Heart right ventricle (tissue), 16 donors: ENCODE measurements around the gene ZNF532. TPM values are rescaled to one million over a fixed set of nuclear protein-coding genes. Genes with fewer than 3 reads are reported as not detected.
A peak's percentile ranks its signal among the peaks of the same experiment; 100 is the strongest.

Experiments
- ATAC-seq, 8 donors: fragments of 200-7000 bp; cut with Tn5 transposase; one replicate each; pipeline ENCODE4 v1.9.1; 2020; ENCODE audit warnings: mild to moderate bottlenecking in 8 of 8, moderate library complexity in 8 of 8, moderate number of reproducible peaks in 1 of 8
- DNase-seq, 2 donors: peaks; one replicate each; pipeline ENCODE4 v3.0.0-alpha.2; 2020
- H3K27ac ChIP-seq, 10 donors: fragments of 200-600 bp; sonication (generic) in 2 of 10; one replicate each; pipeline versions ENCODE4 v1.5.0 to v1.8.0; 2020 to 2022; ENCODE audit warnings: mild to moderate bottlenecking in 3 of 10
- H3K27me3 ChIP-seq, 7 donors: fragments of 200-600 bp; one replicate each; pipeline ENCODE4 v1.8.0; 2021 to 2022; ENCODE audit warnings: mild to moderate bottlenecking in 2 of 7
- H3K36me3 ChIP-seq, 9 donors: fragments of 200-600 bp; sonication (generic) in 1 of 9; one replicate each; pipeline versions ENCODE4 v1.5.0 to v1.8.0; 2020 to 2022; ENCODE audit warnings: mild to moderate bottlenecking in 2 of 9
- H3K4me1 ChIP-seq, 9 donors: fragments of 200-600 bp; sonication (generic) in 1 of 9; one replicate each; pipeline versions ENCODE4 v1.5.0 to v1.8.0; 2020 to 2022; ENCODE audit warnings: mild to moderate bottlenecking in 4 of 9
- H3K4me3 ChIP-seq, 10 donors: fragments of 200-600 bp; sonication (generic) in 2 of 10; one replicate each; pipeline versions ENCODE4 v1.5.0 to v1.8.0; 2020 to 2022; ENCODE audit warnings: mild to moderate bottlenecking in 7 of 10, moderate library complexity in 2 of 10
- H3K9me3 ChIP-seq, 11 donors: fragments of 200-600 bp in 10 of 11; sonication (generic) in 2 of 11; one replicate each; pipeline versions ENCODE4 v1.5.0 to v1.8.0; 2013 to 2022; ENCODE audit warnings: mild to moderate bottlenecking in 2 of 11, control low read depth in 1 of 11, moderate library complexity in 1 of 11
- CTCF ChIP-seq, 9 donors: fragments of 200-600 bp; sonication (generic) in 2 of 9; IDR thresholded peaks; one replicate each; pipeline versions ENCODE4 v1.5.0 to v1.8.0; 2021 to 2022; ENCODE audit warnings: antibody characterized with exemption in 9 of 9, mild to moderate bottlenecking in 5 of 9, moderate library complexity in 1 of 9
- WGBS, 2 donors: extraction: QIAGEN DNeasy Blood & Tissue Kit; methylation state at CpG; one replicate each; pipeline ENCODE4 v1.1.7; 2013; ENCODE audit warnings: inconsistent platforms in 1 of 2; 5-methylcytosine and 5-hydroxymethylcytosine counted together
- intact Hi-C, 10 donors: fragments of 100-400 bp; cut with DNase I; formaldehyde crosslinking; loops; one replicate each; pipeline versions ENCODE4 v1.11.1 to v1.14.2; 2022
- polyA plus RNA-seq, 2 donors: library from polyadenylated mRNA; stranded (reverse); fragments of 200-250 nt; gene quantifications; one replicate each; pipeline ENCODE4 v1.2.3, GENCODE V29; 2013
- total RNA-seq, 10 donors: library from RNA; stranded (reverse); fragmentation: NEBNext Ultra II Directional in 3 of 10; extraction: Animal tissue kit (Norgen Biotek cat#: 25700) in 3 of 10; gene quantifications; one replicate each; pipeline versions ENCODE4 v1.2.1 to v1.2.4, GENCODE V29; 2021 to 2023
- donor health status: Arrhythmogenic right ventricular cardiomyopathy.
- donor health status: ischemic (EF 13 %, LVEDD 7.1; RV severe dilation, severe dysfunction).
- donor health status: healthy with polysubstance abuse.
- donor health status: DM: no; HTN: yes; CAD: no.
- donor health status: DM: no; HTN: no; CAD: no.
- donor health status: ischemic (EF 25% LVEDD 6.9; RV normal size, moderate dysfunction).
- donor health status: ischemic (EF 25% LVEDD 5.7; RV mildly dilated, moderate dysfunction).
- donor health status: healthy.
- donor health status: DM: yes; HTN: yes; CAD: no.
- donor health status: Ischemic cardiomyopathy.
- donor health status: ischemic (EF 35%, LVEDD 5.7; RV mildly dilated, moderate dysfunction).
- donor health status: nonischemic (EF 11% LVEDD 7.7; RV severe dilation, severe dysfunction).
- donor health status: DM: yes; HTN: yes; CAD: no.
- donor health status: PGD.
- donor health status: ischemic (EF 29% LVEDD 5.4; RV normal size, mild dysfunction).
- donor health status: nonischemic (EF 23%, LVEDD 6.1; RV moderate dilation, normal function).

The ZNF532 gene
- total and polyA plus RNA-seq, 12 donors: 13.8 to 71.4 (median 64.6) TPM

- ATAC-seq (peak in 4 of 8 donors; percentile 25 to 60 (median 53)), DNase-seq (no peak)
- 55 to 63% methylated on average over 3 of the region's 3 CpGs for WGBS, 2 donors
- Histone ChIP-seq H3K4me1 (peaks cover 3 to 33% (median 23%) of the 10 kb centered on the region in 9 donors), H3K4me3 (peak overlapping the region in 1 of 10 donors; percentile 3), H3K27ac (peak overlapping the region in 9 of 10 donors; percentile 5 to 81 (median 54)), H3K27me3 (no peaks in the 10 kb centered on the region), H3K36me3 (peaks cover 0 to 50% (median 15%) of the 10 kb centered on the region in 9 donors), H3K9me3 (no peaks in the 10 kb centered on the region)
- TF ChIP-seq CTCF (IDR thresholded peaks at IDR 0.05): no peak
- intact Hi-C loops: no loop called here
Measured at GRCh38 chr18:58937071-58937886, 72.6 kb downstream of the ZNF532 start.

- Histone ChIP-seq H3K4me3 (no peak overlapping the region), H3K27me3 (no peaks in the 10 kb centered on the region), H3K27ac (peak overlapping the region in 9 of 10 donors; percentile 5 to 81 (median 54)), H3K36me3 (peaks cover 0 to 56% (median 15%) of the 10 kb centered on the region in 9 donors), H3K9me3 (no peaks in the 10 kb centered on the region), H3K4me1 (peaks cover 3 to 37% (median 23%) of the 10 kb centered on the region in 9 donors)
- intact Hi-C loops: no loop called here
- ATAC-seq (peak in 3 of 8 donors; percentile 27 to 43 (median 39)), DNase-seq (no peak)
- WGBS, 2 donors: 62 to 63% methylated on average over 3 of the region's 3 CpGs
- TF ChIP-seq CTCF (IDR thresholded peaks at IDR 0.05): no peak
Measured at GRCh38 chr18:58937887-58938267, 73.2 kb downstream of the ZNF532 start.

GRCh38 chr18:58941426-58942099 is 76.9 kb downstream of the ZNF532 start:
- intact Hi-C loops: no loop called here
- H3K9me3 ChIP-seq: no peaks in the 10 kb centered on the region
- H3K27ac ChIP-seq: no peak overlapping the region
- no peaks in the 10 kb centered on the region for H3K27me3 ChIP-seq
- TF ChIP-seq CTCF (IDR thresholded peaks at IDR 0.05): no peak
- DNase-seq (no peak), ATAC-seq (no peak)
- no peak overlapping the region for H3K4me3 ChIP-seq
- peaks cover 0 to 53% (median 34%) of the 10 kb centered on the region in 9 donors for H3K4me1 ChIP-seq
- WGBS, 2 donors: 98 to 99% methylated on average over 8 of the region's 8 CpGs
- peaks cover 0 to 75% (median 17%) of the 10 kb centered on the region in 9 donors for H3K36me3 ChIP-seq

- Histone ChIP-seq H3K27me3 (no peaks in the 10 kb centered on the region), H3K27ac (peak overlapping the region in 3 of 10 donors; percentile 25 to 55 (median 50)), H3K9me3 (no peaks in the 10 kb centered on the region), H3K4me3 (no peak overlapping the region), H3K36me3 (peaks cover 0 to 90% (median 23%) of the 10 kb centered on the region in 9 donors), H3K4me1 (peaks cover 0 to 34% (median 18%) of the 10 kb centered on the region in 9 donors)
- WGBS, 2 donors: 64% methylated on average over 3 of the region's 3 CpGs
- intact Hi-C loops: no loop called here
- no peak for ATAC-seq
- no peak for DNase-seq
- TF ChIP-seq CTCF (IDR thresholded peaks at IDR 0.05): no peak
Measured at GRCh38 chr18:58943896-58944295, 79.2 kb downstream of the ZNF532 start.
